DMS53 treated with DMSO at 0.1 percent for 48 hours (cell line): ENCODE results near the gene TTC31.

Source experiments
- DNase-seq: peaks from one replicate; lab custom pipeline; 2025; ENCODE audit not compliant: unreplicated experiment; lab: John Stamatoyannopoulos, UW

The TTC31 gene

GRCh38 chr2:74524955-74525716, 42.3 kb downstream of the TTC31 start:
- DNase-seq = no peak

- peak; percentile 18 for DNase-seq
Measured at GRCh38 chr2:74525717-74526648, 43.1 kb downstream of the TTC31 start, which contains the start of gene DQX1. Gene DQX1, minus strand, starts transcription at chr2:74526231. Its CDS starts 502 bp downstream, at chr2:74525729.

- no peak for DNase-seq
Measured at GRCh38 chr2:74526649-74527230, 43.9 kb downstream of the TTC31 start.

GRCh38 chr2:74527741-74528140, 44.9 kb downstream of the TTC31 start:
- DNase-seq = no peak

- no peak for DNase-seq
Measured at GRCh38 chr2:74528600-74529356, 45.9 kb downstream of the TTC31 start.

GRCh38 chr2:74529357-74530238, 46.7 kb downstream of the TTC31 start, which contains the start of the genes AUP1 and HTRA2:
Gene AUP1, minus strand, starts transcription at chr2:74529706. Its CDS starts 77 bp downstream, at chr2:74529629.
Gene HTRA2, plus strand, starts transcription at chr2:74529933. Its CDS starts 74 bp downstream, at chr2:74530007.
- DNase-seq = peak; percentile 98

GRCh38 chr2:74530239-74531187, 47.6 kb downstream of the TTC31 start:
- peak; percentile 18 for DNase-seq

- no peak for DNase-seq
Measured at GRCh38 chr2:74531666-74532065, 48.8 kb downstream of the TTC31 start.

- peak; percentile 32 for DNase-seq
Measured at GRCh38 chr2:74532222-74532621, 49.3 kb downstream of the TTC31 start.

- DNase-seq = no peak
Measured at GRCh38 chr2:74533464-74533863, 50.6 kb downstream of the TTC31 start.

GRCh38 chr2:74534411-74534810, 51.5 kb downstream of the TTC31 start:
- no peak for DNase-seq

GRCh38 chr2:74535440-74535965, 52.6 kb downstream of the TTC31 start:
- DNase-seq = no peak

- DNase-seq = no peak
Measured at GRCh38 chr2:74536166-74536950, 53.5 kb downstream of the TTC31 start.

- no peak for DNase-seq
Measured at GRCh38 chr2:74537140-74537539, 54.3 kb downstream of the TTC31 start.

GRCh38 chr2:74538881-74539339, 56.0 kb downstream of the TTC31 start:
- DNase-seq = no peak

- no peak for DNase-seq
Measured at GRCh38 chr2:74540291-74540690, 57.4 kb downstream of the TTC31 start.

- DNase-seq = no peak
Measured at GRCh38 chr2:74542978-74543377, 60.1 kb downstream of the TTC31 start.
